Activated CD4-positive, alpha-beta memory T cell treated with anti-CD3 and anti-CD28 coated beads, Interleukin-2, amount 10 ng/mL, durations not matched to agents 7 days and 5 days (primary cell): ENCODE results near the gene MPHOSPH9. TPM values are rescaled to one million over a fixed set of nuclear protein-coding genes. Genes with fewer than 3 reads are reported as not detected.

ENCODE experiments used
- CTCF ChIA-PET: fragments of 350-600 bp; sonication (Branson Sonifier 250); formaldehyde crosslinking; loops from one replicate; lab custom pipeline; 2021; ENCODE audit warnings: antibody characterized with exemption, inconsistent platforms; lab: Charles Lee
- POLR2A ChIA-PET: fragments of 350-600 bp; sonication (Branson Sonifier 250); formaldehyde crosslinking; loops from one replicate; lab custom pipeline; 2021; ENCODE audit warnings: antibody characterized with exemption; lab: Charles Lee
- DNase-seq: peaks from one replicate; pipeline ENCODE4 v3.0.0-alpha.2; 2020
- H3K27ac Mint-ChIP-seq: one replicate; pipeline ENCODE4 v1.8.0; 2021; ENCODE audit warnings: mild to moderate bottlenecking, mixed read lengths
- H3K27me3 Mint-ChIP-seq: one replicate; pipeline ENCODE4 v1.8.0; 2021; ENCODE audit warnings: mixed read lengths
- H3K36me3 Mint-ChIP-seq: one replicate; pipeline ENCODE4 v1.8.0; 2021; ENCODE audit warnings: low read depth, mixed read lengths
- H3K4me1 Mint-ChIP-seq: one replicate; pipeline ENCODE4 v1.8.0; 2021; ENCODE audit warnings: mixed read lengths
- H3K4me3 Mint-ChIP-seq: one replicate; pipeline ENCODE4 v1.8.0; 2021; ENCODE audit warnings: mild to moderate bottlenecking, mixed read lengths
- H3K9me3 Mint-ChIP-seq: one replicate; pipeline ENCODE4 v1.8.0; 2021; ENCODE audit warnings: mixed read lengths
- total RNA-seq, 2 experiments: library from RNA; stranded (reverse); gene quantifications; one replicate each; pipeline ENCODE4 v1.2.3, GENCODE V29; 2021

Gene MPHOSPH9
- total RNA-seq, 2 experiments from 2014 or later, result 113 to 116 TPM

DNA sequence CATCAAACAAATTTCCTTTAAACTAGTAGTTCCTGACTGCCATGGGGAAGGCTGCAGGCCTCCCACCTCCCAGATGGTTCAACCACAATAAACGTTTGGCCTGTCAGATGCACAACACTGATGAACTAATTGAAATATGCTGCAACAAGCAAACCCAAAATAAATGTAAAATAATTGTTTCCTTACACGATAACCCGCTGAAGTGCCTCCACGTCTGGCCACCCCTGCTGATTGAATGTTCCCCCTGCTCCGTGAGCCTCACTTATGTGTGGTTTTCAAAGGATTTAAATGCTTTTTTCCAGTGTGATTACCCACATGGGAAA lies 90.5 kb downstream of the MPHOSPH9 start:
- ChIA-PET POLR2A (no interaction called here), CTCF (interaction anchor here (0.6 kb wide), 1 partner anchor 32 kb away, joined by 4 read pairs; no protein-coding TSS in a partner anchor)
- no peaks in the 10 kb centered on the region for H3K9me3 Mint-ChIP-seq

DNA sequence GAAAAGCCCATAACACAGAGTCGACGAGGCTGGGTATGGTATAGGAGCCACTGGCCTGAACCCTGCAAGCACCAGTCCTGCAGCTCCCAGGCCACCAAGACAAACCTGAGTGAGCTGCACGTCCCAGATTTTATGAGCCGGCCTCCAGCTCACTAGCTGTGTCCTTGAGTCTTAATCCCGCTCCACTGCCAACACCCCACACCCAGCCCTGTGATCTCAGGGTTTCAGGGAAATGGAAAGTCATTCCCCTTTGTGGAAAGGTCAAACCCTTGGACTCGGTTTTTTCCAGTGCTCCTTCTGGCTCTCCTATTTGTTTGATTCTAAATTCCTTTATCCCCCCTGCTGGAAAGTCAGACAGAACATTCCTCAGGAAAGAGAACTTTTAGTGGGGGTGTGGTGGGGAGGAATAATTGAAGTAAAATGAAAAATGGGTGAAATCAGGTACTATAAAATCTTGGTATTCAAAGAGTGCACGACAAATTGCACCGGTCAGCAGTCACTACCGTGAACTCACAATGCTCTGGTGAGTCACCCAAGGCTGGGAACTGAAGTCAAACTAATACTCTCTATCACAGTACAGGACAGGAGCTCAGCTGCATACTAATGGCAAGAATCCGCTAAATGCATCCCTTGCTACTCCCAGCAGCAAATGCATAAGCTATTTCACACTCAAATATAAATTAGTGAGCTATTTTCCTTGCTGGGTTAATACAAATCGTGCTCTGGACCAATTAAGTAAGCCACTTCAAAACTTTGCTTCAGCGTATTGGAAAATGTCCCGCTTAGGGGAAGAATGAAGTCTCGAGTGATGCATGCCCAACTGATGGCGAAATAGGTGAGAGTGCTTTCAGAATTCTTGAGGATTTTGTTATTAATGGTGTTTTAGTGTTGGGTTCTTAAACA lies 91.1 kb downstream of the MPHOSPH9 start:
- no peak for DNase-seq
- ChIA-PET CTCF (interaction anchor here (0.6 kb wide), 1 partner anchor 33 kb away, joined by 4 read pairs; no protein-coding TSS in a partner anchor), POLR2A (no interaction called here)
- H3K9me3 Mint-ChIP-seq, result no peaks in the 10 kb centered on the region
- H3K4me1 Mint-ChIP-seq, result peaks cover 4% of the 10 kb centered on the region
- H3K4me3 Mint-ChIP-seq, result no peak overlapping the region
- no peaks in the 10 kb centered on the region for H3K36me3 Mint-ChIP-seq
- no peaks in the 10 kb centered on the region for H3K27me3 Mint-ChIP-seq
- H3K27ac Mint-ChIP-seq, result no peak overlapping the region

More for the DNA sequence above, 90.5 kb downstream of the MPHOSPH9 start:
- H3K4me1 Mint-ChIP-seq, result peaks cover 4% of the 10 kb centered on the region
- no peak overlapping the region for H3K27ac Mint-ChIP-seq
- no peak for DNase-seq
- H3K4me3 Mint-ChIP-seq, result no peak overlapping the region
- H3K27me3 Mint-ChIP-seq, result peaks cover 1% of the 10 kb centered on the region
- H3K36me3 Mint-ChIP-seq, result no peaks in the 10 kb centered on the region

GRCh38 chr12:123140676-123141614 lies 92.0 kb downstream of the MPHOSPH9 start:
- ChIA-PET CTCF (no interaction called here), POLR2A (no interaction called here)
- H3K36me3 Mint-ChIP-seq, result no peaks in the 10 kb centered on the region
- no peak for DNase-seq
- H3K27me3 Mint-ChIP-seq, result no peaks in the 10 kb centered on the region
- H3K9me3 Mint-ChIP-seq, result no peaks in the 10 kb centered on the region
- peaks cover 4% of the 10 kb centered on the region for H3K4me1 Mint-ChIP-seq
- no peak overlapping the region for H3K4me3 Mint-ChIP-seq
- no peak overlapping the region for H3K27ac Mint-ChIP-seq

DNA sequence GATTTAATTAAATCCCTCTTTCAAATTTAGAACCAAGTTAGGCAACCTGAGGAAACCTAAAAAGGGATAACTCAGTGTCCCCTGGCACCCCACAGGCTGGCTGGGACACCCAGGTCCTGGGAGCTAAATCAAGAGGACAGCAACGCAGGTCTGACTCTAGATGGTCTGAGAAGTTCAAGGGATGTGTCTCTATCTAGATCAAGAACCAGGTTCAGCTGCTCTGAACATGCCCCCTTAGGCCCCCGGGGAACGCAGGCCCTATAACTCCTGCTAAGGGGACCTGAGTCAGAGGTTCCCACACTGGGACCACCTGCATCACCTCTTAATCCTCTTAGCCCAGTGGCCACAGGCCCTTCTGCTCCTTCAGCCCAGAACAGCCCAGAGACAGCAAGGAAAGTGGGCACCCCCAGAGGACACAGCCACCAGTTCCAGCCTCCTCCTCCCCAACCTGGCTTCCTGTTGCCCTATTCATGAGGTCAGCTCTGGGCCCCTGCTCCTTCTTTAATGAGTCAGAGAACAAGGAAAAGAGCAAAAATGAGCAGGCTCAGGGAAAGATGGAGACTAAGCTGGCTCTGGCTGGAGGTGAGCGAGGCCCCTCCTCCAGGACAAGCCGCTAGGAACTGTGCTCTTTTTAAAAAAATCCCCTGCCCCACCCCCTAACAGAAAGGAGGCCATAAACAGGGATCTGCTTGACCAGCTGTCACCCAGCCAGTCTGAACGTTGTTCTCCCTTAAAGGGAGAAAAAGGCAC lies 92.8 kb downstream of the MPHOSPH9 start:
- ChIA-PET POLR2A (no interaction called here), CTCF (no interaction called here)
- Mint-ChIP-seq H3K4me3 (no peak overlapping the region), H3K27me3 (no peaks in the 10 kb centered on the region), H3K36me3 (no peaks in the 10 kb centered on the region), H3K27ac (no peak overlapping the region), H3K4me1 (peaks cover 4% of the 10 kb centered on the region), H3K9me3 (no peaks in the 10 kb centered on the region)
- no peak for DNase-seq

DNA sequence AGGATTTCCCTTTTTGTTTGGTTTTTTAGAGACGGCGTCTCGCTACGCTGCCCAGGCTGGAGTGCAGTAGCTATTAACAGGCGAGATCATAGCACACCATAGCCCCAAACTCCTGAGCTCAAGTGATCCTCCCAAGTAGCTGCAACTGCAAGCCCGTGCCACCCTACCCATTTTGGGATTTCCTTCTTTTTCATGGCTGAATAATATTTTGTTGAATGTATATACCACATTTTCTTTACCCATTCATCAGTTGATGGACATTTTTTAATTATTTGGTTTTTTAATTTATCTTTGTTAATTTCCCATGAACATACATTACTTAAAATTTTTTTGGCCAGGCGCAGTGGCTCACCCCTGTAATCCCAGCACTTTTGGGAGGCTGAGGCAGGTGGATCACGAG lies 97.3 kb downstream of the MPHOSPH9 start:
- no peak overlapping the region for H3K4me3 Mint-ChIP-seq
- peaks cover 22% of the 10 kb centered on the region for H3K4me1 Mint-ChIP-seq
- POLR2A ChIA-PET, result interaction anchor here (0.8 to 1.3 kb wide), 4 partner anchors 13 to 97 kb away, joined by 3 read pairs; no protein-coding TSS in a partner anchor
- no peak for DNase-seq
- no peaks in the 10 kb centered on the region for H3K27me3 Mint-ChIP-seq
- no peaks in the 10 kb centered on the region for H3K9me3 Mint-ChIP-seq
- H3K36me3 Mint-ChIP-seq, result no peaks in the 10 kb centered on the region
- no peak overlapping the region for H3K27ac Mint-ChIP-seq
- CTCF ChIA-PET, result interaction anchor here (2.1 kb wide), 1 partner anchor 60 kb away, joined by 8 read pairs; no protein-coding TSS in a partner anchor

- H3K4me3 Mint-ChIP-seq, result no peak overlapping the region
- H3K27ac Mint-ChIP-seq, result no peak overlapping the region
- POLR2A ChIA-PET, result interaction anchor here (0.8 to 1.3 kb wide), 3 partner anchors 12 to 98 kb away, joined by 3 read pairs; no protein-coding TSS in a partner anchor
- CTCF ChIA-PET, result interaction anchor here (1.2 to 2.1 kb wide), 2 partner anchors 9 to 60 kb away, joined by 3 to 8 read pairs; no protein-coding TSS in a partner anchor
- H3K27me3 Mint-ChIP-seq, result no peaks in the 10 kb centered on the region
- no peak for DNase-seq
- peaks cover 20% of the 10 kb centered on the region for H3K4me1 Mint-ChIP-seq
- no peaks in the 10 kb centered on the region for H3K36me3 Mint-ChIP-seq
- H3K9me3 Mint-ChIP-seq, result no peaks in the 10 kb centered on the region
These were observed 98.1 kb downstream of the MPHOSPH9 start for GRCh38 chr12:123134826-123135225.

DNA sequence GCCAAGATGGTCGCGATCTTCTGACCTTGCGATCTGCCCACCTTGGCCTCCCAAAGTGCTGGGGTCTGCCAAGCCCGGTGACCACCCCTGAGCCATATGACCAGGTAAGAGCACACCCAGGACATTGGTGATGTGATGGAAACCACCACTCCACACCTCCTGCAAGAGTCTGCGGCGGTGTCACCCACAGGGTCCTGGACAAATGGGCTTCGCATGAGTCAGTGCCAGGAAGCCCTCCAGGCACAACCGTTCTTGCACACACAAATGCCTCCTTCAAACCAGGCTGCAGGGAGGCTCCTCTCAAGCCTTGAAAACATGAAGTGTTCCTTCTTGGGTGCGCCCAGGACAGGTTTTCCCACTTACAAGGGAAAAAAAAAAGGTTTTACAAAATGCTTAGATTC lies 98.7 kb downstream of the MPHOSPH9 start:
- ChIA-PET POLR2A (interaction anchor here (1.3 kb wide), 1 partner anchor 12 kb away, joined by 3 read pairs; no protein-coding TSS in a partner anchor), CTCF (interaction anchor here (1.2 to 2.1 kb wide), 2 partner anchors 10 to 59 kb away, joined by 3 to 8 read pairs; no protein-coding TSS in a partner anchor)
- H3K36me3 Mint-ChIP-seq, result no peaks in the 10 kb centered on the region
- H3K4me1 Mint-ChIP-seq, result peaks cover 20% of the 10 kb centered on the region
- no peak overlapping the region for H3K4me3 Mint-ChIP-seq
- no peak for DNase-seq
- H3K9me3 Mint-ChIP-seq, result no peaks in the 10 kb centered on the region
- H3K27ac Mint-ChIP-seq, result no peak overlapping the region
- H3K27me3 Mint-ChIP-seq, result no peaks in the 10 kb centered on the region

DNA sequence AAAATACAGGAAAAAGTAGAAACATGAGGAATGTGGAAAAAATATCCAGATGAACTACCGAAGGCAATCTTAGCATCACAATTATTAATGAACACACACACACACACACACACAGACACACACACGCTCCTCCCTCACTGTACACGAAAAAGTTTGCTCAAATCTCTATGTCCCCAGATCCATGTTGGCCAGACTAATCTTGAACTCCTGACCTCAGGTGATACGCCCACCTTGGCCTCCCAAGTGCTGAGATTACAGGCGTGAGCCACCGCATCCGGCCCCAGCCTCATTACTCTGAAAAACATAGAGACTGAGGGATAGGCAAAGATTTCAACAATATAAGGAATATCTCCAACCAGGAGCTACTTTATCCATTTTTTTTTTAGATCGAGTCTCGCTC lies 99.2 kb downstream of the MPHOSPH9 start:
- ChIA-PET CTCF (interaction anchor here (1.2 kb wide), 1 partner anchor 10 kb away, joined by 3 read pairs; no protein-coding TSS in a partner anchor), POLR2A (no interaction called here)
- no peak for DNase-seq
- Mint-ChIP-seq H3K4me1 (peaks cover 20% of the 10 kb centered on the region), H3K27me3 (no peaks in the 10 kb centered on the region), H3K36me3 (no peaks in the 10 kb centered on the region), H3K4me3 (no peak overlapping the region), H3K9me3 (no peaks in the 10 kb centered on the region), H3K27ac (peak overlapping the region; percentile 41)

GRCh38 chr12:123132951-123133619 lies 99.9 kb downstream of the MPHOSPH9 start:
- H3K9me3 Mint-ChIP-seq, result no peaks in the 10 kb centered on the region
- H3K4me3 Mint-ChIP-seq, result no peak overlapping the region
- no peak for DNase-seq
- H3K36me3 Mint-ChIP-seq, result no peaks in the 10 kb centered on the region
- no peak overlapping the region for H3K27ac Mint-ChIP-seq
- POLR2A ChIA-PET, result interaction anchor here (1.2 to 2.9 kb wide), 4 partner anchors 12 to 233 kb away, joined by 3 to 9 read pairs (median 6); partner anchors contain the start of gene MPHOSPH9
- no peaks in the 10 kb centered on the region for H3K27me3 Mint-ChIP-seq
- H3K4me1 Mint-ChIP-seq, result peaks cover 20% of the 10 kb centered on the region
- CTCF ChIA-PET, result no interaction called here

- no peaks in the 10 kb centered on the region for H3K36me3 Mint-ChIP-seq
- CTCF ChIA-PET, result interaction anchor here (1.1 kb wide), 1 partner anchor 11 kb away, joined by 3 read pairs; no protein-coding TSS in a partner anchor
- no peaks in the 10 kb centered on the region for H3K9me3 Mint-ChIP-seq
- peak overlapping the region; percentile 22 for H3K4me3 Mint-ChIP-seq
- POLR2A ChIA-PET, result interaction anchor here (0.8 to 2.9 kb wide), 8 partner anchors 9 to 234 kb away, joined by 3 to 9 read pairs (median 3); partner anchors contain the start of gene MPHOSPH9
- no peaks in the 10 kb centered on the region for H3K27me3 Mint-ChIP-seq
- DNase-seq, result peak; percentile 33
- peak overlapping the region; percentile 65 for H3K27ac Mint-ChIP-seq
- peaks cover 20% of the 10 kb centered on the region for H3K4me1 Mint-ChIP-seq
These were observed 101.0 kb downstream of the MPHOSPH9 start for GRCh38 chr12:123131879-123132402.

DNA sequence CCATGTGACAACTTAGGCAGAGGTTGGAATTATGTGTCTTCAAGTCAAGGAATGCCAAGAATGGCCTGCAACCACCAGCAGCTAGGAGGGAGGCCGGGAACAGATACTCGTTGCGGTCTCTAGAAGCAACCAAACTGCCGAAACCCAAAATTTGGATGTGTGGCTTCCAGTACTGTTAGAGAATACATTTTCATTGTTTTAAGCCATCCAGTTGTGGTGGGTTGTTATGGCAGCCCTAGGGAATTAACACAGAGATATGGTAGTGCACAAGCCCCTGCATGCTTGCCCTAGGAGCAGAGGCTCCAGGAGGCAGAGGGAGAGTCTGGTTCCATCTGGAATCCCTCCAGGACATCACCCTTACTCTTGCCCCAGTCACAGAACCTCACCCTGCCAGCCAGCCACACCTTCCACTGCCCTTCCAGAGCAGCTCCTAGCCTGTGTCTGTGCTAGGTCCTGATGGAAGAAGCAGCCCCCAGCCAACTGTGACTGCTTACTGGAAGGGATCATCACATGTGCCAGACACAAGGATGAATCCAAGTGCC lies 101.6 kb downstream of the MPHOSPH9 start:
- POLR2A ChIA-PET, result interaction anchor here (0.8 to 2.9 kb wide), 7 partner anchors 9 to 231 kb away, joined by 3 to 9 read pairs (median 3); partner anchors contain the start of gene MPHOSPH9

More for the DNA sequence above, 101.6 kb downstream of the MPHOSPH9 start:
- Mint-ChIP-seq H3K36me3 (no peaks in the 10 kb centered on the region), H3K9me3 (no peaks in the 10 kb centered on the region), H3K27me3 (no peaks in the 10 kb centered on the region), H3K4me3 (no peak overlapping the region), H3K4me1 (peaks cover 20% of the 10 kb centered on the region), H3K27ac (peak overlapping the region; percentile 65)
- CTCF ChIA-PET, result interaction anchor here (1.1 kb wide), 2 partner anchors 10 to 11 kb away, joined by 3 read pairs; no protein-coding TSS in a partner anchor
- DNase-seq, result no peak
